Fibroblast of the aortic adventitia (primary cell): Measurements from ENCODE around the gene RAPGEF2. TPM values are rescaled to one million over a fixed set of nuclear protein-coding genes. Genes with fewer than 3 reads are reported as not detected.

Experiments used
- DNase-seq: peaks from one replicate; pipeline ENCODE4 v3.0.0-alpha.2; 2010; ENCODE audit warnings: low read depth
- H3K4me3 ChIP-seq: 2 replicates; pipeline ENCODE4 v1.5.1; 2011; ENCODE audit warnings: low read depth, mild to moderate bottlenecking, control low read depth, low read length, moderate library complexity
- CTCF ChIP-seq: IDR thresholded peaks from 2 replicates; pipeline ENCODE4 v1.5.1; 2011; ENCODE audit warnings: mild to moderate bottlenecking, low read length, control low read depth, inconsistent platforms; ENCODE audit not compliant: insufficient read depth
- small RNA-seq: library from RNA; depleted of rRNA; stranded (forward); fragments of <200 nt; gene quantifications from one replicate; pipeline ENCODE3, GENCODE V24; 2012
- total RNA-seq: library from RNA; depleted of rRNA; stranded (reverse); fragments of >200 nt; gene quantifications from 2 replicates; pipeline ENCODE4 v1.2.3, GENCODE V29; 2012; ENCODE audit warnings: low replicate concordance

The RAPGEF2 gene
- total RNA-seq, 1 donor: 44.0 TPM

DNA sequence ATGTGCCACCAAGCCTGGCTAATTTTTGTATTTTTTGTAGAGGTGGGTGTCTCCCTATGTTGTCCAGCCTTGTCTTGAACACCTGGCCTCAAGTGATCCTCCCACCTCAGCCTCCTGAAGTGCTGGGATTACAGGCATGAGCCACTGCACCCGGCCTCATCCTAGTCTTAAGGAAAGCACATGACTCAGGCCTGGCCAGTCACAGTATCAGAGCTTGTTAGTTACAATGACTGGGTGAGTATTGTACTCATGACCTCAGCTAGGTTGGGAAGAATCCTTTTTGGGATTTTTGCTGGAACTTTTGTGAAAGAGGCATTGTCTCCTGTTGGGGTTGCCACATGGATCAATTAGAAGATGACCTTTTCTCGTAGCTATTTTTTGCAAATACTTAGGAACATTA lies 292.8 kb downstream of the RAPGEF2 start:
- H3K4me3 ChIP-seq: no peak overlapping the region
- TF ChIP-seq CTCF: no peak
- DNase-seq: no peak

- no peak for TF ChIP-seq CTCF
- no peak for DNase-seq
- no peak overlapping the region for H3K4me3 ChIP-seq
Observed at GRCh38 chr4:159396151-159396550, 293.3 kb downstream of the RAPGEF2 start.

DNA sequence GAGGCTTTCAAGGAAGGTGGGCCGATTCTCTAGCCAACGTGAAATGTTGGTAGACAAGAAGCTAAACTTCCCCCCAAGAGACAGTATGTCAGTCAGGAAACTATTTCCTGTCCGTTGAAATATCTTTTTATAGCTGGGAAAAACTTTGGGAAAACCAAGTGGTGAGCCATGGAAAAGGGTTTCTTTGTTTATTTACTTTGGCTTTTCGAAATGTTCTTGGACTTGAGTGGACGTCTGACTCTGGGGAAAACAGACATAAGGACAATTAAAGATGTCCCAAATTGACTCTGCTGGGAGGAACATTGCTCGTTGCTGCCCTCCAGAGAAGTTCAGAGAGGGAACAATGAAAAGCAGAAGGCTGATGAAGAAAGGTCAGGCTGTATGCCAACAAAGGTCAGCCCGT lies 295.4 kb downstream of the RAPGEF2 start:
- H3K4me3 ChIP-seq: no peak overlapping the region
- DNase-seq: no peak
- no peak for TF ChIP-seq CTCF

DNA sequence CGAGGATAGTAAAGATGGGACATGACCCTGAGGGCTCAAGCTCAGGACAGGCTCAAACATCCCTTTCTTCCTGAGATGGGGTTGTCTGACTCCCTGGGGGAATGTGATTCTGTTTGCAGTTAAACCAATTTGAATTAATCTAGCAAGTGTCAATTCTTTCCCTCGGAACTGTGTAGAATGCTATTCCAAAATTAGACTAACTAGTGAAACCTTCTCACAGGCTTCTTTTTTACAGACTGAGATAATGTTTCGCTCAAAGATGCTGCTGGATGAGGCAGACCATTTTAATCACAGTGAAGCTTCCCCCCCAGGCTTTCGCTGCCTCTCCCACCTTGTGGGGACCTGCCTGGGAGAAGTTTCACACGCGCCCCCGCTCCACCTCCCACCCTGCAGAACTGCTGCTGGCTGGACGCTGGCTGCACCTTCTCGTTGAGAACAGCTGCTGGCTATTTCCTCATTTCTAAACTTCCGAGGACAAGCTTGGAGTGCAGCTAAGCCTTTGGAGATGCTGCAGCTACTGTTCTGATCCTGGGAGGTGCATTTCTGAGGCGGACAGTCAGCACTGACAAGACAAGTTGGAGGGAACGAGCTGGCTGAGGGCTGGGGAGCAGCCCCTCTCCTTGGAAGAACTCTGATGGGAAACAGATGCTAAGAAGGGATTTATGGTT lies 297.8 kb downstream of the RAPGEF2 start:
- H3K4me3 ChIP-seq: no peak overlapping the region
- TF ChIP-seq CTCF: no peak
- DNase-seq: peak; percentile 23

GRCh38 chr4:159401226-159401712 lies 298.4 kb downstream of the RAPGEF2 start:
- H3K4me3 ChIP-seq: no peak overlapping the region
- TF ChIP-seq CTCF: no peak
- DNase-seq: no peak

DNA sequence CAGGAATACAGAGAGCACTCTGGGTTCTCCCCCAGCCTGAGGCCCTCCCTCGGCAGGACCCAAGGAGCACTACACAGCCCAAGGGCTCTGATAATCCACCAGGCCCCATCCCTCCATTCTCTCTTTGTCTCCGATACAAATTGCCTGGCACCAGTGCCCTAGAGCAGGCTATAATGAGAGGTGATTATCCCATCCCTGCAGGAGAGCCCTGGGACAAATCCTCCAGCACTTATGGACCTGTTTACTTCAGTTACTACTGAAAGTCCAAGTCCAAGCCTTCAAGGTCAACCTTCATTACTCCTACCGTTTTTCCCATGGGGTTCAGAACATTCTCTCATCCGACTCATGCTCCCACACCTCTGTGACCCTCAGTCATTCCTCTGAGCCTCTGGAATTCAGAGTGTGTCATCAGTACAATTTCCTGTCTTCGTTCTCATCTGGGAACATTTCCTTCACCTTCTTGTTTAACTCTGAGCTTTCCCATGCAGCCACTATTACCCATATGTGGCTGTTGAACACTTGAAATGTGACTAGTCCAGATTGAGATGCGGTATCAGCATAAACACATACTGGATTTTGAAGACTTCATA lies 299.0 kb downstream of the RAPGEF2 start:
- peak; percentile 44 for DNase-seq
- H3K4me3 ChIP-seq: no peak overlapping the region
- TF ChIP-seq CTCF: no peak

Small RNA genes lying within 50 kb of the gene (small RNA-seq; reads per million reads assigned to genes)
- gene AC074344.1 (not detected), gene MIR3688-1 (not detected), gene RF00019 (not detected)
